Fibroblast of upper back skin (primary cell): ENCODE measurements around the gene ABCG8.
"Not testable (repeated sequence)": the region's sequence is repeated elsewhere in the genome, so short reads cannot be mapped to it uniquely, and the experiment has no call there.

Experiments used
- DNase-seq: peaks from one replicate; pipeline ENCODE4 v3.0.0-alpha.2; 2013

Gene ABCG8

GRCh38 chr2:43874776-43875451 lies 36.1 kb downstream of the ABCG8 start:
- DNase-seq: no peak

- peak; percentile 45 for DNase-seq
Observed at GRCh38 chr2:43877782-43878464, 39.2 kb downstream of the ABCG8 start.

- DNase-seq: peak; percentile 25
Observed at GRCh38 chr2:43879261-43879660, 40.5 kb downstream of the ABCG8 start.

- DNase-seq: no peak
Observed at GRCh38 chr2:43880471-43880870, 41.7 kb downstream of the ABCG8 start.

GRCh38 chr2:43880952-43881351 lies 42.2 kb downstream of the ABCG8 start:
- no peak for DNase-seq

- DNase-seq: no peak
Observed at GRCh38 chr2:43882312-43882711, 43.5 kb downstream of the ABCG8 start.

- no peak for DNase-seq
Observed at GRCh38 chr2:43884689-43885088, 45.9 kb downstream of the ABCG8 start.

GRCh38 chr2:43885132-43885632 lies 46.4 kb downstream of the ABCG8 start:
- DNase-seq: no peak

GRCh38 chr2:43887176-43887575 lies 48.4 kb downstream of the ABCG8 start:
- DNase-seq: no peak

GRCh38 chr2:43889416-43889815 lies 50.6 kb downstream of the ABCG8 start:
- no peak for DNase-seq

GRCh38 chr2:43890855-43891254 lies 52.1 kb downstream of the ABCG8 start:
- peak; percentile 6 for DNase-seq

- no peak for DNase-seq
Observed at GRCh38 chr2:43894743-43895142, 56.0 kb downstream of the ABCG8 start.

- DNase-seq: no peak
Observed at GRCh38 chr2:43896906-43897305, 58.1 kb downstream of the ABCG8 start.

GRCh38 chr2:43897492-43897891 lies 58.7 kb downstream of the ABCG8 start:
- no peak for DNase-seq

- DNase-seq: peak; percentile 5
Observed at GRCh38 chr2:43898134-43898837, 59.5 kb downstream of the ABCG8 start.

- DNase-seq: no peak
Observed at GRCh38 chr2:43898838-43899346, 60.1 kb downstream of the ABCG8 start.

GRCh38 chr2:43899589-43899988 lies 60.8 kb downstream of the ABCG8 start:
- no peak for DNase-seq

- DNase-seq: no peak
Observed at GRCh38 chr2:43905371-43905803, 66.6 kb downstream of the ABCG8 start.

GRCh38 chr2:43905871-43906270 lies 67.1 kb downstream of the ABCG8 start:
- DNase-seq: no peak

GRCh38 chr2:43906448-43907109 lies 67.8 kb downstream of the ABCG8 start:
- no peak for DNase-seq

GRCh38 chr2:43911136-43911790 lies 72.5 kb downstream of the ABCG8 start:
- not testable (repeated sequence) for DNase-seq

GRCh38 chr2:43924463-43924862 lies 85.7 kb downstream of the ABCG8 start:
- no peak for DNase-seq
